Tibial nerve (tissue), 4 donors: ENCODE measurements around the gene PRKG2. TPM values are rescaled to one million over a fixed set of nuclear protein-coding genes. Genes with fewer than 3 reads are reported as not detected.
A peak's percentile ranks its signal among the peaks of the same experiment; 100 is the strongest.

Source experiments
- DNase-seq, 2 donors: peaks; one replicate each; pipeline ENCODE4 v3.0.0-alpha.2; 2019; ENCODE audit warnings: low spot score in 2 of 2
- H3K27ac ChIP-seq, 4 donors: fragments of 200-600 bp; sonication (generic) in 3 of 4; one replicate each; pipeline ENCODE4 v1.5.1; 2017 to 2019; ENCODE audit warnings: mild to moderate bottlenecking in 1 of 4
- H3K27me3 ChIP-seq, 2 donors: fragments of 200-600 bp; sonication (generic) in 1 of 2; one replicate each; pipeline versions ENCODE4 v1.5.1 to v1.6.0; 2017 to 2019
- H3K36me3 ChIP-seq, 3 donors: fragments of 200-600 bp; sonication (generic); one replicate each; pipeline ENCODE4 v1.5.1; 2018 to 2019
- H3K4me1 ChIP-seq, 4 donors: fragments of 200-600 bp; sonication (generic) in 3 of 4; one replicate each; pipeline ENCODE4 v1.5.1; 2017 to 2019
- H3K4me3 ChIP-seq, 4 donors: fragments of 200-600 bp; sonication (generic) in 3 of 4; one replicate each; pipeline ENCODE4 v1.5.1; 2017 to 2019; ENCODE audit warnings: mild to moderate bottlenecking in 1 of 4, moderate library complexity in 1 of 4
- H3K9me3 ChIP-seq, 4 donors: fragments of 200-600 bp; sonication (generic) in 3 of 4; one replicate each; pipeline ENCODE4 v1.5.1; 2017 to 2019
- EP300 ChIP-seq, 2 donors: sonication (generic); formaldehyde crosslinking; IDR thresholded peaks; one replicate each; pipeline ENCODE4 v1.6.1; 2017; ENCODE audit warnings: antibody characterized with exemption in 2 of 2, mild to moderate bottlenecking in 1 of 2
- POLR2A ChIP-seq, 2 donors: fragments of 450-650 bp; IDR thresholded peaks; one replicate each; pipeline ENCODE4 v1.6.1; 2017; ENCODE audit warnings: antibody characterized with exemption in 2 of 2, mild to moderate bottlenecking in 2 of 2, moderate library complexity in 2 of 2
- WGBS, 2 donors: methylation state at CpG; one replicate each; pipeline ENCODE4 v1.1.5; 2018; 5-methylcytosine and 5-hydroxymethylcytosine counted together
- total RNA-seq, 4 donors: library from RNA; depleted of rRNA; stranded (reverse); fragments of >200 nt; gene quantifications; one replicate each; pipeline ENCODE4 v1.1.0, GENCODE V29; 2016
- TF ChIP-seq, protein P1 (sequence below), 5 experiments: fragments of 200-600 bp in 3 of 5; fragments of 450-650 bp in 2 of 5; sonication (generic) in 3 of 5; IDR thresholded peaks; one replicate each; pipeline ENCODE4 v1.5.1; 2016 to 2019; ENCODE audit warnings: antibody characterized with exemption in 5 of 5, mild to moderate bottlenecking in 3 of 5, moderate library complexity in 2 of 5

Gene PRKG2
- total RNA-seq, 4 donors from 2014 or later, result 0.30 to 4.4 (median 2.4) TPM

DNA sequence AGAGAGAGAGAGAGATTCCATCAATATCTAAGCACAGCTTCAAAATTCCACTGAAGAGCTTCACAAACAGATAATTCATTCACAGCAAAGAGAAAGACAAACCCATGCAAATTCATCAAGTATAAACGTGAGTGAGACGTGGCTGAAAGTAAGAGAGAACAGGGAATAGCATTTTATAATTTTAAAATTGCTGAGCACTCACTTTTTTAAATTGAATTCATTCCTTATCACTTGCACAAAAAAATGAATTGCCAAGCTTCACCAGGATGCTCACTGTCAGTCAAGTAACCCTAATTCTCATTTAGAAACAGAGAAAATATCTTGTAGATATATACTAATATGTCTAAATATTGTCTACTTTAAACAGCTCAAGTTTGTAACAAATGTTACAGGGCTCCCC lies 144.0 kb downstream of the PRKG2 start:
- Histone ChIP-seq H3K4me3 (no peak overlapping the region), H3K36me3 (no peaks in the 10 kb centered on the region), H3K4me1 (no peaks in the 10 kb centered on the region), H3K27me3 (no peaks in the 10 kb centered on the region), H3K9me3 (no peaks in the 10 kb centered on the region), H3K27ac (no peak overlapping the region)
- 32% methylated on average over 2 of the region's 2 CpGs for WGBS, 2 donors
- TF ChIP-seq EP300 (IDR thresholded peaks at IDR 0.05), result no peak
- DNase-seq, result no peak

DNA sequence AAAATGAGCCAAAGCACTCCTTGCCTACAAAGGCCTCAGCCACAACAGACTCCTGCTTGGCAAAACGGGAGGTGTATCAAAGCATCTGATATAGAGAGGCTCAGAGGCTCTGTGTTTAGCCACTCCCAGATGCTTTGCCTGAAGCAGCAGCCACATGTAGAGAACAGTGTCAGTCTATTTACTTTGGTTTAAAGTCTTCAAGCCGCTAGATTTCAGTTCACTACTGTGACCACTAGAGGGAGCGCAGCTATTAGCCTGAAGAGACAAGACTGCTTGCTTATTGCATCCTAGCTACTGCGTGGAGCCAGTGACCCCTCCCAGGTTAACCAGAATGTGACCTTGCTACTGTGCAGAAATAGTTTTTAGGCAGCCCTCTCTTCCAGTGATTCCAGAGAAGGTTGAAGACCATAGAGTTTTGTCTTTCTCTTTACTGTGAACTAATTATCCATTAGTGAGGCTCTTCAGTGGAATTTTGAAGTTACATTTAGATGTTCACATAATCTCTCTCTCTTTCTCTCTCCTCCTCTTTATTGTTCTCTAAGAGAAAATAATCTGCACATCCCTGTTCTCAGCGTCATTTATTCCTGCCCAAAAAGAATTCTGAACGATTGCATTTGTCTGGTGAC lies 145.2 kb downstream of the PRKG2 start:
- 12 to 14% methylated on average over 6 of the region's 6 CpGs for WGBS, 2 donors
- H3K9me3 ChIP-seq, result no peaks in the 10 kb centered on the region
- H3K36me3 ChIP-seq, result no peaks in the 10 kb centered on the region
- no peak overlapping the region for H3K27ac ChIP-seq
- TF ChIP-seq POLR2A (IDR thresholded peaks at IDR 0.05) (no peak), EP300 (IDR thresholded peaks at IDR 0.05) (no peak)
- TF ChIP-seq, protein P1, sequence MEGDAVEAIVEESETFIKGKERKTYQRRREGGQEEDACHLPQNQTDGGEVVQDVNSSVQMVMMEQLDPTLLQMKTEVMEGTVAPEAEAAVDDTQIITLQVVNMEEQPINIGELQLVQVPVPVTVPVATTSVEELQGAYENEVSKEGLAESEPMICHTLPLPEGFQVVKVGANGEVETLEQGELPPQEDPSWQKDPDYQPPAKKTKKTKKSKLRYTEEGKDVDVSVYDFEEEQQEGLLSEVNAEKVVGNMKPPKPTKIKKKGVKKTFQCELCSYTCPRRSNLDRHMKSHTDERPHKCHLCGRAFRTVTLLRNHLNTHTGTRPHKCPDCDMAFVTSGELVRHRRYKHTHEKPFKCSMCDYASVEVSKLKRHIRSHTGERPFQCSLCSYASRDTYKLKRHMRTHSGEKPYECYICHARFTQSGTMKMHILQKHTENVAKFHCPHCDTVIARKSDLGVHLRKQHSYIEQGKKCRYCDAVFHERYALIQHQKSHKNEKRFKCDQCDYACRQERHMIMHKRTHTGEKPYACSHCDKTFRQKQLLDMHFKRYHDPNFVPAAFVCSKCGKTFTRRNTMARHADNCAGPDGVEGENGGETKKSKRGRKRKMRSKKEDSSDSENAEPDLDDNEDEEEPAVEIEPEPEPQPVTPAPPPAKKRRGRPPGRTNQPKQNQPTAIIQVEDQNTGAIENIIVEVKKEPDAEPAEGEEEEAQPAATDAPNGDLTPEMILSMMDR (IDR thresholded peaks at IDR 0.05), result peak; percentile 65 to 91 (median 86)
- H3K4me3 ChIP-seq, result no peak overlapping the region
- H3K4me1 ChIP-seq, result no peaks in the 10 kb centered on the region
- H3K27me3 ChIP-seq, result no peaks in the 10 kb centered on the region
- peak; percentile 42 to 82 for DNase-seq

DNA sequence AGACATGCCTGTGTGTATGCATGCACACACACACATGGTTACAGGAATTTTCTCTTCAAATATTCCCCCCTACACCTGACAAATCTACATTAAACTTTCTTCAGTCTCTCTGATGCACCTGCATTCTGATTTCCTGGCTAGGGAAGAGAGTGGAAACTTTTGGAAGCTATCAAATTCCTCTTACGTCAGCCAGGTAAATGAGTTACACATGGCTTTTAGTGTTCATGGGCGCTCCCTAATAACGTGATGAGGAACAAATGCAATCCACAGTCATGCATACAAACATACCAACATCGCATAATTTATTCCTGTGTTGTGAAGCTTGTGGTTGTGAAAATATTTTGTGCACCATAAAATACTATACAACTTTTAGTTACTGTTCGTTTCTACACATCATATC lies 149.6 kb downstream of the PRKG2 start:
- TF ChIP-seq EP300 (IDR thresholded peaks at IDR 0.05) (no peak), POLR2A (IDR thresholded peaks at IDR 0.05) (no peak)
- TF ChIP-seq, protein P1 (IDR thresholded peaks at IDR 0.05), result no peak
- no peak overlapping the region for H3K27ac ChIP-seq
- no peak overlapping the region for H3K4me3 ChIP-seq
- H3K4me1 ChIP-seq, result no peaks in the 10 kb centered on the region
- no peaks in the 10 kb centered on the region for H3K9me3 ChIP-seq
- 61 to 72% methylated on average over 5 of the region's 5 CpGs for WGBS, 2 donors
- no peak for DNase-seq
- H3K27me3 ChIP-seq, result no peaks in the 10 kb centered on the region
- no peaks in the 10 kb centered on the region for H3K36me3 ChIP-seq

DNA sequence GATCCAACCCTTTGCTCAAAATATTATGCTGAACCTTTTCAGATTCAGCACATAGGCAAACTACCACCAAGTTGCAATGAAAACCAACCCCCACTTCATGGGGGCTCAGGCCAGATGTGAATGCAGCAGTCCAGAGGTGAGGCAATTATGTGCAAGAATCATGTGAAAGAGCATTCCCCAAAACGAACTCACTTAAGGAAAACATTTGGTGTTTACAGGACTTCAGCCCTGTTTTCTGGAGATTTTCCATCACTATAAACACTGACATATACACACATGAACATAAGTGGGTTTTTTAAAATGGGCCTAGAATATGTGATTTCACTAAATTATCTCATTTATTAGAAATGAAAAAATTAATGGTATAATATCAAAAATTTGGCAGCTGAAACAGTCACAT lies 153.0 kb downstream of the PRKG2 start:
- DNase-seq, result no peak
- no peaks in the 10 kb centered on the region for H3K4me1 ChIP-seq
- H3K4me3 ChIP-seq, result no peak overlapping the region
- no peak for TF ChIP-seq POLR2A (IDR thresholded peaks at IDR 0.05)
- TF ChIP-seq, protein P1 (IDR thresholded peaks at IDR 0.05), result no peak
- no peak for TF ChIP-seq EP300 (IDR thresholded peaks at IDR 0.05)
- no peaks in the 10 kb centered on the region for H3K27me3 ChIP-seq
- no peak overlapping the region for H3K27ac ChIP-seq
- H3K36me3 ChIP-seq, result no peaks in the 10 kb centered on the region
- H3K9me3 ChIP-seq, result no peaks in the 10 kb centered on the region
- WGBS, 2 donors, result 28 to 38% methylated on average over 1 of the region's 1 CpG

DNA sequence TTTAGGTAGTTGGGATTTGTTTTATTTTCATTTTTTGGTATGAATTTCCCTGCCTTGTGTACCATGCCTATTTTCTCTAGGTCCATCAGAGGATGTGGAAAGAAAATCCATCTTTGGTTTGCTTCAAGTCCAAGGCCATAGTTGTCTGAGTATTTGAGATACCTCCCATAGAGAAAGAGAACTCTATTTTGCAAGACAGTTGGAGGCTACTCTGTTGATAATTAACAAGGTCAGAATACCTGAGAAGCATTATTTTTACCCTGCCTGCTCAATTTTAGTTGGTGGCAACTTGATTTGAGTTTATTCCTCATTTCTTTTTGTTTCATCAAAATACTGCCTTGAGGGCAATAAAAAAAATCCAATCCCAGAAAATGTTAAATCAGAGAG lies 153.7 kb downstream of the PRKG2 start:
- H3K27ac ChIP-seq, result no peak overlapping the region
- H3K4me3 ChIP-seq, result no peak overlapping the region
- no peaks in the 10 kb centered on the region for H3K36me3 ChIP-seq
- H3K4me1 ChIP-seq, result no peaks in the 10 kb centered on the region
- no peak for DNase-seq
- no peaks in the 10 kb centered on the region for H3K27me3 ChIP-seq
- no peaks in the 10 kb centered on the region for H3K9me3 ChIP-seq
- TF ChIP-seq EP300 (IDR thresholded peaks at IDR 0.05) (no peak), POLR2A (IDR thresholded peaks at IDR 0.05) (no peak)
- TF ChIP-seq, protein P1 (IDR thresholded peaks at IDR 0.05), result no peak
